NCI-H1092 treated with DMSO at 0.1 percent for 48 hours (cell line): ENCODE data around the gene SCLY.
"Not testable (repeated sequence)": the region's sequence is repeated elsewhere in the genome, so short reads cannot be mapped to it uniquely, and the experiment has no call there.

Source experiments
- DNase-seq: peaks from one replicate; lab custom pipeline; 2025; lab: John Stamatoyannopoulos, UW

Gene SCLY, protein sequence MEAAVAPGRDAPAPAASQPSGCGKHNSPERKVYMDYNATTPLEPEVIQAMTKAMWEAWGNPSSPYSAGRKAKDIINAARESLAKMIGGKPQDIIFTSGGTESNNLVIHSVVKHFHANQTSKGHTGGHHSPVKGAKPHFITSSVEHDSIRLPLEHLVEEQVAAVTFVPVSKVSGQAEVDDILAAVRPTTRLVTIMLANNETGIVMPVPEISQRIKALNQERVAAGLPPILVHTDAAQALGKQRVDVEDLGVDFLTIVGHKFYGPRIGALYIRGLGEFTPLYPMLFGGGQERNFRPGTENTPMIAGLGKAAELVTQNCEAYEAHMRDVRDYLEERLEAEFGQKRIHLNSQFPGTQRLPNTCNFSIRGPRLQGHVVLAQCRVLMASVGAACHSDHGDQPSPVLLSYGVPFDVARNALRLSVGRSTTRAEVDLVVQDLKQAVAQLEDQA

GRCh38 chr2:238060542-238061314, at the start of gene SCLY:
Gene SCLY, plus strand, starts transcription at chr2:238061001. Its CDS starts 54 bp downstream, at chr2:238061055.
- DNase-seq: peak; percentile 90

- no peak for DNase-seq
Observed at GRCh38 chr2:238013806-238014205, 47.0 kb upstream of the SCLY start.

DNA sequence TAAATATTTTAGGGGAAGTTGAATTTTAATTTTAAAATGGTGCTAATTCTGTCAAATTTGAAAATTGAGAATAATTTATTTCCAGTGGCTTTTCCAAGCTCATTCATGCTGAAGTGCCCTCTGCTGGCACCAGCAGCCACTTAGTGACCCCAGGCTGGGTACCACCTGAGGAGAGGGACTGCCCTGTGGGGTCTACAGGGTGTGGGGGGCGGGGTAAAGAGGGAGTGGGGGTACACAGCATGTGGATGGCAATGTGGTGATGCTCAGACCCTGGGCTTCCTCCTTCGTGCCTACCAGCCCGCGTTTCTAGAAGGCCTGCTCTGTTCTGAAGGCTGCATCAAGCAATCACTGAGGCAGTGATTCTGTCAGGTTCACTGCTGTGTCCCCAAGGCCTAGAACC, 45.1 kb upstream of the SCLY start:
- DNase-seq: no peak

- peak; percentile 9 for DNase-seq
Observed at GRCh38 chr2:238016526-238016925, 44.3 kb upstream of the SCLY start.

DNA sequence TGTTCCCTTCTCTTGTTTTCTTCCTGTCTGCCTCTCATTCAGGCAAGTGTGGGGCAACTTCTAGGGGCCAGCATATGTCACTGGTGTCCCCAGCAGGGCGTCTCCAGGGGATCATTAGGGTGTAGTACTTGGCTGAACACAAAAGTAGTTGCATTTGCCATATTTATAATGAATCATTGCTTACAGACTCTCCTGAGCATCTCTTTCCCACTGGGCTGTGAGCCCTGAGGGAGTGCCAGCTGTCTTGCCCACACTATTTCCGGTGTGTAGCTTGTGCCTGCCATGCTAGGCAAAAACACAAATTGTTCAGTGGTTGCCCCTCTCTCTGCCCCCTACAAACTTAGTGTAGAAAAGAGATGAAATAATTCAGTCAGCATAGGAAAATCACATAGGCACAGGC, 40.8 kb upstream of the SCLY start:
- no peak for DNase-seq

DNA sequence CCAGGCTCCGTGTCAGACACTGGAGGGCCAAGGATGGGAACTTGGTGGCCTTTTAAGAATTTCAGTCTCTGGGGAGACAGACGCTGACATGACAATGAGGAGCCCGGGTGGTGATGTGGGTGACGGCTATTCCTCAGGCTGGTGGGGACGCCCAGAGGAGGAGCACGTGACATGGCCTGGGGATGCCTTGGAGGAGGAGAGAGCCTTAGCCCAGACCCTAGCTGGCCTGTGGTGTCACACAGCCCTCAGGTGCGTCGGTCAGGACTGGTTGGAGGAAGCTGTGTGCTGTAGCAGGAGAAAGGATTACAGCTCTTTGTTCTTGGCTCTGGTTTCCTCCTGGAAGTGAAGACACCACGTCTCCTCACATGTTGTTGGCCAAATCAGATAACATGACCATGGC, 40.0 kb upstream of the SCLY start:
- no peak for DNase-seq

GRCh38 chr2:238021327-238021726, 39.5 kb upstream of the SCLY start:
- no peak for DNase-seq

DNA sequence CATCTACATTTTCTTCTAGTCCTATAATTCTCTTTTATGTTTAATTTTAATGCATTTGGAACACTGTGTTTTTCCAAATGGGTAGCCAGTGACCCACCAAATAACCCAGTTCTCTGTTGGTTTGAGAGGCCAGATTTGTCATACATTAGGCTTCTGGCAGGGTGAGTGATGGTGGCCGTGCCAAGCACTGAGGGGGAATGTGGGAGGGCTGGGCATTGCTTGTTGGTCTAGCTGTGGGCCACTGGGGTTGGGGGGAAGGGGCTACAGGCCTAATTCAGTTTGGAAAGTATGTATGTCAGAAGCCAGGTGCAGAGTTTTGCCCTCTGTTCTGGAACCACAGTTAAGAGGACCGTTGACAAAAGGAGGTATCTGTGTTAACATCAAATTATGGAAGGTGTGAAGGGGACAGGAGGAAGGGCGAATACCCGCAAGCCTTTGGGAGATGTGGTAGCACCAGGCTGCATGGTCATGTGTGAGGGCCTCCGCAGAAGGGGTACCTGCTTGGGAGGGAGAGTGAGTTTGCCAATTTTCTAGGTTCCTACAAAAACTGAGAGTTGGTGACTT, 38.1 kb upstream of the SCLY start:
- no peak for DNase-seq

GRCh38 chr2:238023608-238024007, 37.2 kb upstream of the SCLY start:
- DNase-seq: no peak

DNA sequence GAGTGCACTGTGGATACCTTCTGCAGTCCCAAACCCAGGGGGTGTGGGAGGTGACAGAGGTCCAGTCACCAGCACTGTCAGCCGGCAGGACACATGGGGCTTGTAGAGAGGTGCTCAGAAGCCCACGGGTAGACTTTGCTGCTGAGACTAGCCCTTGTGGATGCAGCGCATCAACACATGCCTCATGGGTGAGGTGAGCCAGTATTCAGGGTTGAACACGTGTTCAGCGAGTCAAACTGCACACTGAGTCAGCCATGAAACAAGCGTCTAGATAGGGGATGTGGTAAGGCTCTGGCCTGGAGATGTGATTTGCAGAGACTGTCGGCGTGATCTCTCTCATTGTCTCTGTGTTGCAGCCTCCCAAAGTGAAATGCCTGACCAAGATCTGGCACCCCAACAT, 35.8 kb upstream of the SCLY start:
- DNase-seq: no peak

DNA sequence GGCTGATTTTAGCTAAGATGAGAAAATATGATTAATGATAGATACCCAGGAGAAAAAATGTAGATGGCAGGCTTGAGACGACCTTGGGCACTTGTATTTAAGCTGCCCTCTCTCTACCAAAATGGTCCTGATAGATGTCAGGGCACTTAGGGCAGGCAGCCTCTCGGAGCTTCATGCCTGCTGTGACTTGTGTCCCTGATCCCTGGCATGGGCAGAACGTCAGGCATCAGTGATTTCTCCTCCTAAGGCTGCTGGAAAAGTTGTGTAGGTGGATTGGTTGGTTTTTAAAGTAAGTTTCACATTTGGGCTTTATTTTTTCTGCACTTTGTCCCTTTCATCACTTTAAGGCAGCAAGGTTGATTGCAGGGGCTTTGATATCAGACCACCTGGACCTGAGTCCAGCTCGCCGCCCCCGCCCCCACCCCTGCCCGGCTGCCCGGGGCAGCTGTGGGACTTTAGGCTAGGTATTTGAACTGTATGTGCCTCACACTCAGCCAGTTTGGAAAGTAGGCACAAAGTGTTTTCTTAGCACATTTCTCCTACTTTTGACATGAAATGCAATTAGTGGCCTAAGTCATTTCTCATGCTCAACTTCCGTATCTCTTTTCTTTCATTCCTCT, 35.0 kb upstream of the SCLY start:
- DNase-seq: no peak

DNA sequence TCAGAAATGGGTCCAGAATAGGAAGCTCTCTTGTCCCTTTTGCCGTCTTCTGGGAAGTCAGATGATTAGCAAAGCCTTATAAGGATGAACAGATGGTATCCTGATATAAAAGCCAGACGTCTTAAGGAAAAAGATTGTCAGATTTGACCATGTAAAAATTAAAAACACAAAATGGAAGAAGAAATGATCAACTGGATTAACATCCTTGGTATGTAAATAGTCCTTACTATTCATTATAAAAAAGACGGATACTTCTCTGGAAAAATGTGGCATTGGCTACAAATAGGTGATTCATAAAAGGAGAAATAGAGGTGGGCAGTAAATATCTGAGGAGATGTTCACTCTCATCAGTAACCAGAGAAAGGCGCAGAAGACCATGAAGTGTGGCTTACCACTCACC, 33.7 kb upstream of the SCLY start:
- no peak for DNase-seq

DNA sequence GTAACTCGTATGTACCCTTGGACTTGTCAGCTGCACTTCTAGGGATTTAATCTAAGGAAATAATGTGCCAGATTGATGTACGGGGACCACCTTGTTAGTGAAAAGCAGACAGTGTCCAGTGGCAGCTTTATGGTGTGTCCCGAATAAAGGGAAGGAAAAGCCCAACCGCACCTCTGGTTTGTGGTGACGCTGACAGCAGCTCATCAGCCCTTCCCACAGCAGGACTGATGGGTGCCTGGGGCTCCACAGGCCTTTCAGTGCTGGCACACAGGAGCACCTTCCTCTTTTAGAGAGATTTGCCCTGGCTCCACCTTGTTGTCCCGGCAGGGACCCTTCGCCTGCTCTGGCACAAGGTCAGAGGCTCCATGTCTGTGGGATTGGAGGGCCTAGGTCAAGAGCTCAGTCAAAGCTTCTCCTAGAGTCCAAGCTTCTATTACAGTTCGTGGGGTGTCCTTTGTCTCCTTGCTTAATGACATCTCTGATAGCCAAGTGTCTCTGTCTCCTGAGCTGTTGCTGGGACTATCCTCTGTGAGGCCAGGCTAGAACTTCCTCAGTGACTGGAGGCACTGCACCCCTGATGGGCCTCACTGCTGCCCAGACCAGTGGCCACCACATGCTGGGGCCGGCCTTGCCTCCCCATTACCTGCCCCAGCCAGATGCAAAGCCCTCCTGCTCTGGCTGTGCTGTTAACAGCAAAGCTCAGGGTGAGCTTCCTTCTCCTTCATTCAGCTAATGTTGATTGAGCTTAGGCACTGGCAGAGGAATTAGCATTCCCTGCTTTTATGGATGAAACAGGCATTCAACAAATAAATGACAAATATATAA, 33.0 kb upstream of the SCLY start:
- DNase-seq: no peak

DNA sequence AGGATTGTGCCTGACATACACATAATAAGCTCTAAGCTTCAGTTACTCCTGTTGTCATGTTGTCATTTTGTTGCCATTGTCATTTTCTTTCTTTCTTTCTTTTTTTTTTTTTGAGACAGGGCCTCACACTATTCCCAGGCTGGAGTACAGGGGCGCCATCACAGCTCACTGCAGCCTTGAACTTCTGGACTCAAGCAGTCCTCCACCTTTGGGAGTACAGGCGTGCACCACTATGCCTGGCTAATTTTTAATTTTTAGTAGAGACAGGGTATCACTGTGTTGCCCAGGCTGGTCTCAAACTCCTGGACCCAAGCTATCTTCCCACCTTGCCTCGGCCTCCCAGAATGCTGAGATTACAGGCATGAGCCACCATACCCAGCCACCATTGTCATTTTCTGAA, 30.9 kb upstream of the SCLY start:
- DNase-seq: no peak

DNA sequence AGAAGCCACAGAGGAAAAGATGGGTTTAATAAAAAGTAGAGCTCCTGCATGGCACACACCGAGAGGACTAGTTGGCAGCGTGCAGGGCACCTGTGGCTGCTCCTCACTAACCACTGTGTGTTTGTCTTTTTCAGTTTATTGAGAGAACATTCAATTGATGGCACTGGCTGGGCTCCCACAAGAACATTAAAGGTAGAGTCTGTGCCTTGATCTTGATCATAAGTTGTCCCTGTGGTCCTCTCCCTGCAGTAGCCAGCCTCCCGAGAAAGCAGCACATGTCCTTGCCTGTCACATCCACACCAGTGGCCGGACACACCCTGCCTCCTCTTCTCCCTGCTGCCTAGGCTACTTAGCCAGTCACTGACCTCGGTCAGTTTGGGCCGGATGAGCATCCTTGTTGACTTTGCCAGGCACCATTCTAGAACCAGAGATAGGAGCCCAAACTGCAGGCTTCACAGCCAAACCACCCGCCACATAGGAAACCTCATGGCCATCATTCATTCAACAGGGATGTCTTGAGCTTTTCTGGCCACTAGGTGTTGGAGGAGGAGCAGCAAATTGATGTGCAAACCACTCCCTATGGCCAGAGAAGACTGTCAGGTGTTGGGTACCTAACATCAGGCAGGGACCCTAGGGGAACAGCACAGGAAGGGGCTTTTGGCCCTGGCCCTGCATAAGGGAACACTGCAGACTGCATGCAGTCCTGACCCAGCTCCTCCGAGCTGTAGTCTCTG, 30.2 kb upstream of the SCLY start:
- DNase-seq: no peak

GRCh38 chr2:238031751-238032150, 29.1 kb upstream of the SCLY start:
- no peak for DNase-seq

- DNase-seq: no peak
Observed at GRCh38 chr2:238032755-238033337, 28.0 kb upstream of the SCLY start.

GRCh38 chr2:238033991-238034390, 26.8 kb upstream of the SCLY start:
- not testable (repeated sequence) for DNase-seq

DNA sequence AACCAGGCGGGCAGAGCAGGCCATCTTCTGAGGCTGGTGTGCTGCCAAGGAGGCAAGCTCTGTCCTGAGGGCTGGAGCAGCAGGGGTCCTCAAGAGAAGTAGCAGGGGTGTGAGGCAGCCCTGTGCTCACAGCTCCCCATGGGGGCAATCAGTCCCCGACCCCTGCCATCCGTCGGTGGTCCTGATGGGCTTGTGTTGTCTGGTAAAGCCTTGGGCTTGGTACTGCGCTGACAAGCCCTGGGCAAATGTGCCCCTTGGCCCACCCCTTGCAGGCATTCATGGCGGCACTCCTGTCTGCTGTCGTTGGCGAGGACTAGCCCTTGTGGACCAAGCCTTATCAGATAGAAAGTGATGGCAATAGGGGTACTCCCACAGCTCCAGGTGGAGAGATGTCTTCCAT, 22.6 kb upstream of the SCLY start:
- DNase-seq: no peak

GRCh38 chr2:238039151-238039550, 21.6 kb upstream of the SCLY start:
- no peak for DNase-seq

GRCh38 chr2:238039985-238040384, 20.8 kb upstream of the SCLY start:
- DNase-seq: no peak
